ENCODE data around the gene ALDH1A3.
"Not testable (repeated sequence)": the region's sequence is repeated elsewhere in the genome, so short reads cannot be mapped to it uniquely, and the experiment has no call there.

Gene ALDH1A3

DNA sequence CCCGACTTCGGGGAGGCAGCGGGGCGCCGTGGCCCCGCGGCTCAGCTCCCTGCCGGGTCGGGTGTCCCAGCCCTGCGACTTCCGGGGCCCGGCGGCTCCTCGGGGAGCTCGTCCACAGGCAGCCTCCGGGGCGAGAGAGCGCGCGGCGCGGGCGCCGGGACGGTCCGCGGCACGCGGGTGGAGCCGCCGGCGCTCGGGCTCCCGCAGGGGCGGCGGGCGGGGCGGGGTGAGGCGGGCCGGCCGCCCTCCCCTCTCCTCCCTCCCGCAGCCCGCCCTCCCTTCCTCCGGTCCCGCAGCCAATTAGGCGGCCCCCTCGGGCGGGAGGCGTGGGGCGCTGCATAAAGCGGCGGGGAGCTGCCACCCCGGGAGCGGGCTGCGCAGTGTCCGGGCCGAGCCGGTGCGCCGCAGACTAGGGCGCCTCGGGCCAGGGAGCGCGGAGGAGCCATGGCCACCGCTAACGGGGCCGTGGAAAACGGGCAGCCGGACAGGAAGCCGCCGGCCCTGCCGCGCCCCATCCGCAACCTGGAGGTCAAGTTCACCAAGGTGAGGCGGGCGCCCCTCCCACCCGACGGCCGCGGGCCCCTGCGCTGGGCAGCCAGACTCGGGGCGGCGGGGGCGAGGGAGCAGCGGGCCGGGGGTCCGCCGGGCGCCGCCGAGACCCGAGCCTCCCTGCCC, at the start of gene ALDH1A3:
ALDH1A3 (plus strand) TSS at position 368 of the 675 bp plus-strand sequence; CDS start at position 445, 77 bp downstream.
- DNase-seq = peak; percentile 18

- DNase-seq = no peak
Observed at GRCh38 chr15:100831467-100831866, 48.2 kb upstream of the ALDH1A3 start.

DNA sequence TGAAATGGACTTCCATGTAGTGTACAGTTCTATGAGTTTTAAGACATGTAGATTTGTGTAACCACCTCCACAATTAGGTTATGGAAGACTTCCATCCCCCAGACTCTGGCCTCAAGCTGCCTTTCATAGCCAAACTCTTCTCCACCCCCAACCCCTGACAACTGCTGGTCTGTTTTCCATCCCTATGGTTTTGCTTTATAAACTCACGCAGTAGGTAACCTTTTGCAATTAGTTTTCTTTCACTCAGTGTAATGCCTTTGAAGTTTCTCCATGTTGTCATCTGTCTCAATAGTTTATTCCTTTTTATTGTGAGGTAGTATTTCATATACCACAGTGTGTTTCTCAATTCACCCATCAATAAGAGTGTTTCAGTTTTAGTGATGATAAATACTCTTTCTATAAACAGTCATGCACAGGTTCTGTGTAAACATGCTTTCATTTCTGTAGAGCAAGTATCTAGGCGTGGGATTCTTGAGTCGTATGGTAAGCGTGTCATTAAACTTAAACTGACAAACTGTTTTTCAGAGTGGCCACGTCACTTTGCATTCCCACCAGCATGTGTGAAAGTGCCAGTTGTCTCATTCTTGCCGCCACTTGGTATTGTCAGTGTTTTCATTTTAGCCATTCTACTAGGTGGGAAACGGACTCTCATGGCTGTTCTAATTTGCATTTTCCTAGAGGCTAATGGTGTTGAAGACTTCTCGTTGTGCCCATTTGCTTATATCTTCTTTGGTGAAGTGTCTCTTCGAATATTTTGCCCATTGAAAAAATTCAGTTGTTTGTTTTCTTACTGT, 47.3 kb upstream of the ALDH1A3 start:
- no peak for DNase-seq

- peak; percentile 88 for DNase-seq
Observed at GRCh38 chr15:100833417-100834389, 45.9 kb upstream of the ALDH1A3 start.

DNA sequence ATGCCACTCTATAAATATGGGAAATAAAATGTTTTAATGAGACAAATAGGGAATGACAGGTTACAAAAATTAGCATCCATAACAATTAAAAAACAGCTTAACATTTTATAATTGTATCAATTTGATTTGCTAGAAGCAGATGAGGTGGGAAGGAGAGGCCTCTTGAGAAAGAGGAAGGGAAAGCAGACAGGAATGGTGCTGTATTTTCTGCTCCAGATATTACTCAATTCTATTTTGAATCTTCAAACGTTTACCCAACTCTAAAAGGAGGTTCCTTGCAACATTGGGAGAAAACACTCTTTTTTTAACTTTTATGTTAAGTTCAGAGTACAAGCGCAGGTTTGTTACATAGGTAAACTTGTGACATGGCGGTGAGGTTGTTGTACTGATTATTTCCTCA, 44.9 kb upstream of the ALDH1A3 start:
- DNase-seq = peak; percentile 90

DNA sequence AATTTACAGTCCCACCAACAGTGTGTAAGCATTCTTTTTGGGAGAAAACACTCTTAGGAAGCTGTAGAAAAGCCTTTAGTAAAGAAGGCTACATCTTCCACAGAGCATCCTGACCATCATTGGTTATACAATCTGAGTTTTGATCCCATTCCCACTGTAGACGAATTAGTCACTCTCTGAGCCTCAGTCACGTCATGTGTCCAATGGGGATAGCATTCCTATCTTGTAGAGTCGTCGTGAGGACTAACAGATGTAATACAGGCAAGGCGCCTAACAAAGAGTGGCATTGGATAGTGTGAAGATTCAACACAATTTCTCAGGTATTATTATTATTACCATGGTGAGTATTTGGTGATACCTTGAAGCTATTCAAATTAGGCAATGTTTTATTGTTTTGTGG, 44.0 kb upstream of the ALDH1A3 start:
- no peak for DNase-seq

GRCh38 chr15:100836501-100836900, 43.1 kb upstream of the ALDH1A3 start:
- DNase-seq = no peak

GRCh38 chr15:100841426-100841825, 38.2 kb upstream of the ALDH1A3 start:
- DNase-seq = no peak

- DNase-seq = no peak
Observed at GRCh38 chr15:100842756-100843730, 36.6 kb upstream of the ALDH1A3 start.

DNA sequence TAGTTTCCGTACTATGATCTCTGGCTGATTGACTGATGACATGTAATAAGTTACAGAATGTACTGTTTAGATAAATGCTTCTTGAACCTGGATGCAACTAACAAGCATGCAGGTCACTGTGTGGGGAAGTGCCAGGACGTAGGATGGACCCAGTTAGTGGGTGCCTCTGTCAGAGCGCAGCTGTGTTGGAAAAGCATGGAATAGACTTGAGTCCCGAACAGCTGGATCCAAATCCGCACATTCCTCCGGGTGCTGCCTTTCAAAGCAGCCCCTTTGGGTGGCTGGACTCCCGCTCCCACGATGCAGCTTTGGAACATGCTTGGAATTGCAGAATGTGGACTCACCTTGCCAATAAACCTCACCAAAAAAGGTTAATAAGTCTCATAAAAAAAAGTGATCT, 35.5 kb upstream of the ALDH1A3 start:
- no peak for DNase-seq

- no peak for DNase-seq
Observed at GRCh38 chr15:100844778-100845177, 34.9 kb upstream of the ALDH1A3 start.

DNA sequence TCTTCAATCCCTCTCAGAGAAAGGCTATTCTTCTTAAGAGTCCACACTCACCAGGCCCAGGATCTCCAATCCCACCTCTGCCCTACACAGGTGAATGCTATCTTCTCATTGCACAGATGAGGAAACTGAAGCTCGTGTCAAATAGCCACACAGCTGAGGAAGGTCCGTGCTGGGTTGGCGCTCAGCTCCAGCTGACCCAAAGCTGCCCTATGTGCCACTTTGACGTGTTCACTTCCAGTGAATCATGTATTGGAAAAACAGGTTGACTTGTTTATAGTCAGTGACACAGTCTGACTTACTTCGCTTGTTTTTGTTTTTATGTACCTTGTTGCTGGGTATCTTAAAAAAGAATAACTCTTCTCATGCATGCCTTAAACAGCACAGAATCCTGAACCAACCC, 32.4 kb upstream of the ALDH1A3 start:
- no peak for DNase-seq

GRCh38 chr15:100849021-100849854, 30.4 kb upstream of the ALDH1A3 start:
- DNase-seq = peak; percentile 52

- no peak for DNase-seq
Observed at GRCh38 chr15:100849855-100850218, 29.8 kb upstream of the ALDH1A3 start.

GRCh38 chr15:100851428-100852015, 28.1 kb upstream of the ALDH1A3 start:
- not testable (repeated sequence) for DNase-seq

GRCh38 chr15:100852630-100853029, 27.0 kb upstream of the ALDH1A3 start:
- no peak for DNase-seq

DNA sequence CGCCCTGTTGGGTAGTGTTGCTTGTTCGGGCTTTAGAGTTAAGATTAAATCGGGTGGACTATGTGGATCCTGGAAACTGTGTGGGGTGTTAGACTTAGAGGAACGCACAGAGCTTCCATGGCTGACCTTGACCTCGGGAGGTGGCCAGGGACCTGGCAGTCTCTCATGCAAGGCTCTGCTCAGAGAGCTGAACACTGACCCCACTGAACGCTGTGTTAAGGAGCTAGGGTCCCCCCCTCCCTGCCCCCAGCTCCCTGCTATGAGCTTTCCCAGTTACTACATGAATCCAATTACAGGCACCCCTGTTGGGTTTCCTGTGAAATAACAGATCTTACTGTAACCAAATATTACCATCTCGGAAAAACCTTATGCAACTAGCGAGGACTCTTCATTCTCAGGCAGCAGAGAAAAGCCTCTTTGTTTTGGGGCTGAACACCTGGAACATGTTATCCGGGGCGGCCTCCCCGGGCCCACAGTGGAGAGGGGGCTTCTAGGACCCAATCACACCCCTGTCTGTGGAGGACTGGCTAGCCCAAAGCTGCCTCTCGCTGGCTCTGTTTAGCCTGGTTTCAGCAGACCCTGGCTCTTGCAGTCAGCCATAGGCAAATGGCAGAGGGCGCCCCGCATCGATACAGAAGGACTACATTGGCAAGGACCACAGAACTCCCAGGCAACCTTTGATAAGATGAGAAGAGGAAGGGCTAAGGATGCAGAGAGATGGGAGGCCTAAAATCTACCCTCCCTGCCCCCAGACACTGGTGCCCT, 25.8 kb upstream of the ALDH1A3 start:
- DNase-seq = no peak

GRCh38 chr15:100856867-100857266, 22.8 kb upstream of the ALDH1A3 start:
- no peak for DNase-seq

DNA sequence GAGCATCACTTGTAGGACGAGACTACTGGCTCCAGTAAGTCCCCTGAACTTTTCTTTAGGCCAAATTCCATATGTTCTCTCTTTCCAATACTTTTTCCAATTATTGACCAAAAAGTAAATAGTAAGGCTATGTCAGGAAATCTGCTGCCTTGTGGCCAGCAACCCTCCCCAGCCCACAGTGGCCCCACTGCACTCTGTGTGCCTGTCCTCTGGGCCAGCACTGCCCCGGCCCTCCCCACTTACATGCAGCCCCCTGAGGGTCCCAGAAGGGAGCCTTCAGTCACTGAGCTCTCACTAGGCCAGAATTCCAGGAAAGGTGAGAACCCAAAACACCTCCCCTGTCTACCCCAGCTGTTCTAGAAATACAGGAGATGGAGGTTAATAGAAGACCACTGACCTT, 21.3 kb upstream of the ALDH1A3 start:
- no peak for DNase-seq

All from MV-4-11 (cell line).